ENCODE data around the gene PDCD7. TPM values are rescaled to one million over a fixed set of nuclear protein-coding genes. Genes with fewer than 3 reads are reported as not detected.
A peak's percentile ranks its signal among the peaks of the same experiment; 100 is the strongest.

The PDCD7 gene
- total RNA-seq, 4 donors from 2014 or later, result 24.2 to 33.4 (median 25.5) TPM

- peaks cover 89 to 100% (median 99%) of the 10 kb centered on the region in 4 donors for H3K4me1 ChIP-seq
- no peak for DNase-seq (ENCODE audit: extremely low spot score)
- intact Hi-C loops (cut with DNase I), result loop anchor here (10.0 kb wide), 1 partner anchor 241 kb away; the partner anchor contains the start of gene PLEKHO2
- peak overlapping the region; percentile 91 to 96 (median 95) for H3K27ac ChIP-seq (replicated peaks in 1 of 4)
- H3K36me3 ChIP-seq, result no peaks in the 10 kb centered on the region
- TF ChIP-seq CTCF (IDR thresholded peaks at IDR 0.05) (peak; percentile 34 to 45 (median 42)), POLR2AphosphoS5 (IDR thresholded peaks at IDR 0.05) (no peak)
- no peaks in the 10 kb centered on the region for H3K27me3 ChIP-seq
- no peaks in the 10 kb centered on the region for H3K9me3 ChIP-seq
- H3K4me3 ChIP-seq, result no peak overlapping the region
- WGBS, result 75% methylated on average over 6 of the region's 6 CpGs
Measured at GRCh38 chr15:65085990-65086679, 47.5 kb downstream of the PDCD7 start.

GRCh38 chr15:65085207-65085753 lies 48.3 kb downstream of the PDCD7 start:
- Histone ChIP-seq H3K4me1 (peaks cover 97 to 98% (median 98%) of the 10 kb centered on the region in 4 donors), H3K9me3 (no peaks in the 10 kb centered on the region), H3K27ac (replicated peaks in 1 of 4) (peak overlapping the region; percentile 91 to 96 (median 95)), H3K36me3 (no peaks in the 10 kb centered on the region), H3K4me3 (no peak overlapping the region), H3K27me3 (no peaks in the 10 kb centered on the region)
- 76% methylated on average over 8 of the region's 8 CpGs for WGBS
- no peak for TF ChIP-seq POLR2A (IDR thresholded peaks at IDR 0.05; ENCODE audit: low read depth)
- TF ChIP-seq EP300 (IDR thresholded peaks at IDR 0.05), result peak; percentile 78
- TF ChIP-seq POLR2AphosphoS5 (IDR thresholded peaks at IDR 0.05), result peak in 1 of 2 donors; percentile 18
- no peak for TF ChIP-seq CTCF (IDR thresholded peaks at IDR 0.05)
- intact Hi-C loops (cut with DNase I), result loop anchor here (10.0 kb wide), 1 partner anchor 240 kb away; the partner anchor contains the start of gene PLEKHO2
- no peak for DNase-seq (ENCODE audit: extremely low spot score)

- H3K4me3 ChIP-seq, result no peak overlapping the region
- no peaks in the 10 kb centered on the region for H3K36me3 ChIP-seq
- intact Hi-C loops (cut with DNase I), result loop anchor here (10.0 kb wide), 1 partner anchor 240 kb away; the partner anchor contains the start of gene PLEKHO2
- 84% methylated on average over 7 of the region's 7 CpGs for WGBS
- no peaks in the 10 kb centered on the region for H3K27me3 ChIP-seq
- peak overlapping the region; percentile 91 to 96 (median 95) for H3K27ac ChIP-seq (replicated peaks in 1 of 4)
- peaks cover 90 to 94% (median 92%) of the 10 kb centered on the region in 4 donors for H3K4me1 ChIP-seq
- no peak for DNase-seq (ENCODE audit: extremely low spot score)
- H3K9me3 ChIP-seq, result no peaks in the 10 kb centered on the region
- no peak for TF ChIP-seq EP300 (IDR thresholded peaks at IDR 0.05)
- no peak for TF ChIP-seq POLR2A (IDR thresholded peaks at IDR 0.05; ENCODE audit: low read depth)
- no peak for TF ChIP-seq CTCF (IDR thresholded peaks at IDR 0.05)
- TF ChIP-seq POLR2AphosphoS5 (IDR thresholded peaks at IDR 0.05), result no peak
Measured at GRCh38 chr15:65084500-65085206, 49.0 kb downstream of the PDCD7 start.

GRCh38 chr15:65083262-65083701 lies 50.3 kb downstream of the PDCD7 start:
- 31% methylated on average over 7 of the region's 7 CpGs for WGBS
- peaks cover 78 to 92% (median 82%) of the 10 kb centered on the region in 4 donors for H3K4me1 ChIP-seq
- no peaks in the 10 kb centered on the region for H3K27me3 ChIP-seq
- H3K36me3 ChIP-seq, result no peaks in the 10 kb centered on the region
- H3K27ac ChIP-seq (replicated peaks in 1 of 4), result peak overlapping the region; percentile 69 to 96 (median 93)
- H3K9me3 ChIP-seq, result no peaks in the 10 kb centered on the region
- intact Hi-C loops (cut with DNase I), result loop anchor here (10.0 kb wide), 1 partner anchor 238 kb away; the partner anchor contains the start of gene PLEKHO2
- no peak for DNase-seq (ENCODE audit: extremely low spot score)
- no peak overlapping the region for H3K4me3 ChIP-seq
- TF ChIP-seq POLR2A (IDR thresholded peaks at IDR 0.05; ENCODE audit: low read depth) (no peak), CTCF (IDR thresholded peaks at IDR 0.05) (peak; percentile 48 to 74 (median 60)), POLR2AphosphoS5 (IDR thresholded peaks at IDR 0.05) (peak; percentile 13 to 22), EP300 (IDR thresholded peaks at IDR 0.05) (no peak)
